Activated CD4-positive, alpha-beta T cell treated with anti-CD3 and anti-CD28 coated beads for 48 hours (primary cell): ENCODE data around the gene OGN.

Experiments used
- DNase-seq: peaks from one replicate; pipeline ENCODE4 v3.0.0-alpha.2; 2020

Gene OGN

DNA sequence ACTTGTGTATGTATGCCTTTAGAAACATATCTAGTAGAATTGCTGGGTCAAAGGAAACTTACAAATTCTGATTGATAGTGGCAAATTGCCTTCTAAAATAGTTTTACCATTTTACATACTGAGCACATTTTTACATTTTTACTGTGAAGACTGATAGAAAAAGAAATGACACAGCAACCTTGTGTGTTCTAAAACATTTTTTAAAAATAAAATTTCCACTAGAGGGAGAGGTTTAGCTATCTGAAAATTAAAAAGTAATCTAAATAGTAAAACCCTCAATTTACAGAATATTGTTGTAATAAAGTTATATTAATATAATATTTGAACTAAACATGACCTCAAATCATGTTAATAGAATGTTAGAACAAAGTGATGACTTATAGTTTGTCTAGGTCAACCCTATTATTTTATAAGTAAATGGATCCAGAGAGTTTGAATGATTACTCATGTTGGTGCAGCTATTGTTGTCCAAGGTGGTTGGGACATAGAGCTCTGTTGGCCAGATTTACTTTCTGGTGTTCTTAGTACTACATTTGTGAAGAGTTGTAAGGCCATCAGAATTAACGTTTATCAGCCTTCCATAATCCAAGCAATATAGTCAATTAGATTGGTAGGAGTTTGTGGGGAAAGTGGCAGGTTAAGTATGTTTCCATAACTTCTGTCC is 61.4 kb downstream of the OGN start:
- no peak for DNase-seq

DNA sequence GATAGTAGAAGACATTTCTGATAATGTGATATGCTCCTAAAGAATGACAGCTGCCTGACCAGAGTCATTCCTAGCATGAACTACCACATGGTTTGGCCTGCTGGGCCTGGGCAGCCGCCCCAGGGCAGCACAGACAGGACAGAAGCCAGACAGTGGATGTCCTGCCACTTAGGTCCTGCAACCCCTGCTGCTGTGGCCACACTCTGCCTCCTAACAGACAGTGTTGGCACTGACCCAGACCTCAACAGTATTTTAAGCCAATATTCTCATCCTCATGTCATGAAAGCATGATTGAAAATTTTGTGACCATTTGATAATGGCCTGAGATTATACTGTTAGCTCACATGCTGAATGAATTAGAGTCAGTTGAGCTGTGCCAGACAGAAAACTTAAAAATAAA is 62.8 kb downstream of the OGN start:
- DNase-seq, result no peak

DNA sequence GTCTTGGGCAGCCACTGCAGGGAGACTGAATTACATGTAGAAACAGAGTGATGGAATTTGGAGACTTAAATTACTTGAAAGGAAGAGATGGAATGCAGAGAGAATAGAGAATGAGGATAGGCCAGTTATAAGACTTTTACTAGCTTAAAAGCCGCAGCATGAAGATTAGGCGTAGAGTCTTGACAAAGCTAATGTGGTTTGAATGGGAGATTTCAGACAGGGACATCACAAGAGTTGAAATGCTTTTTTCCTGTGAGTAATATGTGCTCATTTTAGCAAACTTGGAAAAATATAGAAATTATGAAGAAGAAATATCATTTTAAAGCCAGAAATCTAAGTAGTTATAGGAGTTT is 71.1 kb downstream of the OGN start:
- no peak for DNase-seq
